ENCODE data around the gene HMG20A.

GRCh38 chr15:77479015-77479414 is 58.3 kb downstream of the HMG20A start:
- TF ChIP-seq TCF4 (CRISPR knock-in tag; IDR thresholded peaks at IDR 0.05; ENCODE audit: borderline replicate concordance) (no peak), OSR1 (CRISPR knock-in tag; IDR thresholded peaks at IDR 0.05) (no peak), ZFP3 (CRISPR knock-in tag; IDR thresholded peaks at IDR 0.05) (no peak), RARB (CRISPR knock-in tag; IDR thresholded peaks at IDR 0.05) (no peak), ISL1 (CRISPR knock-in tag; IDR thresholded peaks at IDR 0.05) (no peak), TSHZ2 (CRISPR knock-in tag; IDR thresholded peaks at IDR 0.05) (no peak), CSRNP3 (CRISPR knock-in tag; IDR thresholded peaks at IDR 0.05) (no peak), CREB5 (CRISPR knock-in tag; IDR thresholded peaks at IDR 0.05; ENCODE audit: low read depth) (no peak), ZNF565 (CRISPR knock-in tag; conservative IDR thresholded peaks at IDR 0.05; ENCODE audit: low read depth) (no peak)

Measured in SK-N-SH treated with all-trans-retinoic acid at 6 μM for 48 hours (cell line).